ENCODE data around the gene FRRS1L.

Gene FRRS1L

GRCh38 chr9:109176386-109176785 lies 9.3 kb upstream of the FRRS1L start:
- DNase-seq (ENCODE audit: low read depth) = no peak

- no peak for DNase-seq (ENCODE audit: low read depth)
These were observed 5.9 kb upstream of the FRRS1L start for GRCh38 chr9:109172935-109173334.

GRCh38 chr9:109171926-109172325 lies 4.9 kb upstream of the FRRS1L start:
- peak; percentile 82 for DNase-seq (ENCODE audit: low read depth)

- peak; percentile 17 for DNase-seq (ENCODE audit: low read depth)
These were observed 1.1 kb upstream of the FRRS1L start for GRCh38 chr9:109168170-109168569.

GRCh38 chr9:109167716-109168115 lies 667 bp upstream of the FRRS1L start:
- no peak for DNase-seq (ENCODE audit: low read depth)

GRCh38 chr9:109166171-109166770 lies 778 bp downstream of the FRRS1L start:
- DNase-seq (ENCODE audit: low read depth) = no peak

- DNase-seq (ENCODE audit: low read depth) = no peak
These were observed 3.0 kb downstream of the FRRS1L start for GRCh38 chr9:109164042-109164441.

- no peak for DNase-seq (ENCODE audit: low read depth)
These were observed 3.9 kb downstream of the FRRS1L start for GRCh38 chr9:109163194-109163593.

GRCh38 chr9:109162677-109163076 lies 4.4 kb downstream of the FRRS1L start:
- DNase-seq (ENCODE audit: low read depth) = no peak

- no peak for DNase-seq (ENCODE audit: low read depth)
These were observed 5.6 kb downstream of the FRRS1L start for GRCh38 chr9:109161471-109161870.

GRCh38 chr9:109159583-109159982 lies 7.5 kb downstream of the FRRS1L start:
- DNase-seq (ENCODE audit: low read depth) = no peak

- no peak for DNase-seq (ENCODE audit: low read depth)
These were observed 8.4 kb downstream of the FRRS1L start for GRCh38 chr9:109158651-109159050.

- no peak for DNase-seq (ENCODE audit: low read depth)
These were observed 10.3 kb downstream of the FRRS1L start for GRCh38 chr9:109156708-109157107.

GRCh38 chr9:109150925-109151545 lies 16.0 kb downstream of the FRRS1L start:
- no peak for DNase-seq (ENCODE audit: low read depth)

GRCh38 chr9:109149722-109150121 lies 17.3 kb downstream of the FRRS1L start:
- no peak for DNase-seq (ENCODE audit: low read depth)

GRCh38 chr9:109149089-109149488 lies 18.0 kb downstream of the FRRS1L start:
- DNase-seq (ENCODE audit: low read depth) = no peak

GRCh38 chr9:109145051-109145450 lies 22.0 kb downstream of the FRRS1L start:
- DNase-seq (ENCODE audit: low read depth) = no peak

GRCh38 chr9:109143881-109144562 lies 23.0 kb downstream of the FRRS1L start:
- peak; percentile 75 for DNase-seq (ENCODE audit: low read depth)

- no peak for DNase-seq (ENCODE audit: low read depth)
These were observed 25.7 kb downstream of the FRRS1L start for GRCh38 chr9:109141375-109141774.

- DNase-seq (ENCODE audit: low read depth) = no peak
These were observed 27.2 kb downstream of the FRRS1L start for GRCh38 chr9:109139851-109140250.

- no peak for DNase-seq (ENCODE audit: low read depth)
These were observed 28.6 kb downstream of the FRRS1L start for GRCh38 chr9:109138421-109138820.

GRCh38 chr9:109134167-109134578 lies 32.9 kb downstream of the FRRS1L start:
- DNase-seq (ENCODE audit: low read depth) = no peak

GRCh38 chr9:109133533-109133932 lies 33.5 kb downstream of the FRRS1L start:
- no peak for DNase-seq (ENCODE audit: low read depth)

Measured in ELR (cell line).